Activated naive CD4-positive, alpha-beta T cell treated with anti-CD3 and anti-CD28 coated beads, Interleukin-2, amount 10 ng/mL, durations not matched to agents 7 days and 5 days (primary cell): ENCODE data around the gene TLX2.
A peak's percentile ranks its signal among the peaks of the same experiment; 100 is the strongest.

Experiments
- CTCF ChIA-PET: fragments of 350-600 bp; sonication (Branson Sonifier 250); formaldehyde crosslinking; loops from one replicate; lab custom pipeline; 2021; ENCODE audit warnings: antibody characterized with exemption; lab: Charles Lee
- DNase-seq: peaks from one replicate; pipeline ENCODE4 v3.0.0-alpha.2; 2020
- H3K27ac Mint-ChIP-seq: one replicate; pipeline ENCODE4 v1.8.0; 2021; ENCODE audit warnings: mild to moderate bottlenecking, moderate library complexity, mixed read lengths
- H3K27me3 Mint-ChIP-seq: one replicate; pipeline ENCODE4 v1.8.0; 2021; ENCODE audit warnings: mild to moderate bottlenecking, mixed read lengths
- H3K36me3 Mint-ChIP-seq: one replicate; pipeline ENCODE4 v1.8.0; 2021; ENCODE audit warnings: mixed read lengths
- H3K4me1 Mint-ChIP-seq: one replicate; pipeline ENCODE4 v1.8.0; 2021; ENCODE audit warnings: mixed read lengths
- H3K4me3 Mint-ChIP-seq: one replicate; pipeline ENCODE4 v1.8.0; 2021; ENCODE audit warnings: mild to moderate bottlenecking, moderate library complexity, mixed read lengths
- H3K9me3 Mint-ChIP-seq: one replicate; pipeline ENCODE4 v1.8.0; 2021; ENCODE audit warnings: mixed read lengths

Gene TLX2

DNA sequence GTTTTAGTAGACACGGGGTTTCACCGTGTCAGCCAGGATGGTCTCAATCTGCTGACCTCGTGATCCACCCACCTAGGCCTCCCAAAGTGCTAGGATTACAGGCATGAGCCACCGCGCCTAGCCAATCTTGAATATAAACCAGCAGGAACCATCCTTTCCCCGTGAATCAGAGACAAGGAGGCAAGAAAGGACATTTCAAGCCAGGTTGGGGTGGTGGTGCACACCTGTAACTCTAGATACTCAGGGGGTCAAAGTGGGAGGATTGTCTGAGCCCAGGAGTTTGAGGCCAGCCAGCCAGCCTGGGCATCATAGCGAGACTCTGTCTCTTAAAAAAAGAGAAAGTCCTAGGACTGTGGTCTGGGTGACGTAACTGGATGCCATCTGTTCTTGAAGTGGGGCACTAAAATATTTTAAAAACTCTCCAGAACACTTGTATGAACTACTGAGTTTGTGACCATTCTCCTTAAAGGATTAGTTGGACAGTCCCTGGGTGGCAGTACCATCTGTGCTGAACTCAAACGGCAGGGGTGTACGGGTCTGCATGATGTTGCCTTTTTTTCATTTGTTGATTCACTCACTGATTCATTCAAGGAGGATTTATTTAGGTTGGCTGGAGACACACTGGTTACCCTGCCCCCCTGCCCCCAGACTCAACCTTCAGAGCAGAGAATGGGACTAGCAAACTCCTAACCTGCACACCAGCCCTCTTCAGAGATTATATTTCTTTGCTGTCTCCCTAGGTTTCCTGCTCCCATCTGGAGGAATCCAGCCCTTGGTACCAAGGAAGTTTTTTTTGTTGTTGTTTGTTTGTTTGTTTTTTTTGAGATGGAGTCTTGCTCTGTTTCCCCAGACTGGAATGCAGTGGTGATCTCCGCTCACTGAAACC, 2.9 kb upstream of the TLX2 start:
- peaks cover 57% of the 10 kb centered on the region for H3K4me1 Mint-ChIP-seq
- no peak overlapping the region for H3K4me3 Mint-ChIP-seq
- no peak for DNase-seq
- peaks cover 92% of the 10 kb centered on the region for H3K27me3 Mint-ChIP-seq
- H3K9me3 Mint-ChIP-seq = no peaks in the 10 kb centered on the region
- H3K36me3 Mint-ChIP-seq = peaks cover 18% of the 10 kb centered on the region
- CTCF ChIA-PET = no interaction called here
- H3K27ac Mint-ChIP-seq = no peak overlapping the region

- Mint-ChIP-seq H3K4me3 (no peak overlapping the region), H3K9me3 (no peaks in the 10 kb centered on the region), H3K27me3 (peaks cover 97% of the 10 kb centered on the region), H3K4me1 (peaks cover 49% of the 10 kb centered on the region), H3K36me3 (peaks cover 14% of the 10 kb centered on the region), H3K27ac (no peak overlapping the region)
- DNase-seq = no peak
- CTCF ChIA-PET = interaction anchor here (0.8 to 1.6 kb wide), 4 partner anchors 9 to 74 kb away, joined by 3 to 7 read pairs (median 3); no protein-coding TSS in a partner anchor
These were observed 1.3 kb upstream of the TLX2 start for GRCh38 chr2:74512744-74513604.

DNA sequence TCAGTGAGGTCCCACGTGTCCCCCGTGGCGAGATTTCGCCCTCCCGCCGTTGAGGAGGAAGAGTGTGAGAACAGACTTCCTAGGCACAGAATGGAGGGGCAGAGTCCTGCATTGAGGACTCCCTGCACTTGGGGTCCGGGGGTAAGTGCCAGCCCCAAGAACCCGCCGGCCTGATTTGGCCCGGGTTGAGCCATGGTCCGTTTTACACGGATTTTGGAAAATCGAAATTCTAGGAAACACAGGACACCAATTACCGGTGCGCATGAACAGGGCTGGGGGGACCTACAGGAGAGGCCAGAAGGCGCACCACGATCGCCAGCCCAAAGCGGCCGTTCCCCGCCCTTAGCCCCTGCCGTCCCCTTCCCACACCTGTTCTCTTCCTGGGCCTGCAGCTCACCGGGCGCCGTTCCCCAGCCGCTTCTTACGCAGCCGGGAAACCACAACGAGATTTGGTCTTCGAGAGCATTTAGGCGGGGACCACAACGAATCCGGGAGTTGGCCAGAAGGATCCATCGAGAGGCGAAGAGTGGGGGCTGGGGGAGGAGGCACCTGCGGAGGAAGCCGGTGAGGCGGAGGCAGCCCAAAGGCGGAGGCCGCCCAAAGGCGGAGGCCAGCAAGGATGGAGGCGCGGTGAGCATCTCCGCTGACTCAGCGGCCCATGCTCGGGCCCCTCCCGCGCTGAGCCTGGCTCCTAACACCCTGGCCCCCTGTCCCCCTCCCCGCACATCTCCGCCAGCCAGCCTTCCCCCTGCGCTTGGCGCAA, 464 bp upstream of the TLX2 start:
- H3K4me1 Mint-ChIP-seq = peaks cover 41% of the 10 kb centered on the region
- peak overlapping the region; percentile 28 for H3K27ac Mint-ChIP-seq
- H3K27me3 Mint-ChIP-seq = peaks cover 97% of the 10 kb centered on the region
- CTCF ChIA-PET = interaction anchor here (1.0 to 1.6 kb wide), 4 partner anchors 10 to 74 kb away, joined by 3 to 7 read pairs (median 3); no protein-coding TSS in a partner anchor
- no peaks in the 10 kb centered on the region for H3K9me3 Mint-ChIP-seq
- peaks cover 9% of the 10 kb centered on the region for H3K36me3 Mint-ChIP-seq
- DNase-seq = peak; percentile 56
- peak overlapping the region; percentile 23 for H3K4me3 Mint-ChIP-seq

DNA sequence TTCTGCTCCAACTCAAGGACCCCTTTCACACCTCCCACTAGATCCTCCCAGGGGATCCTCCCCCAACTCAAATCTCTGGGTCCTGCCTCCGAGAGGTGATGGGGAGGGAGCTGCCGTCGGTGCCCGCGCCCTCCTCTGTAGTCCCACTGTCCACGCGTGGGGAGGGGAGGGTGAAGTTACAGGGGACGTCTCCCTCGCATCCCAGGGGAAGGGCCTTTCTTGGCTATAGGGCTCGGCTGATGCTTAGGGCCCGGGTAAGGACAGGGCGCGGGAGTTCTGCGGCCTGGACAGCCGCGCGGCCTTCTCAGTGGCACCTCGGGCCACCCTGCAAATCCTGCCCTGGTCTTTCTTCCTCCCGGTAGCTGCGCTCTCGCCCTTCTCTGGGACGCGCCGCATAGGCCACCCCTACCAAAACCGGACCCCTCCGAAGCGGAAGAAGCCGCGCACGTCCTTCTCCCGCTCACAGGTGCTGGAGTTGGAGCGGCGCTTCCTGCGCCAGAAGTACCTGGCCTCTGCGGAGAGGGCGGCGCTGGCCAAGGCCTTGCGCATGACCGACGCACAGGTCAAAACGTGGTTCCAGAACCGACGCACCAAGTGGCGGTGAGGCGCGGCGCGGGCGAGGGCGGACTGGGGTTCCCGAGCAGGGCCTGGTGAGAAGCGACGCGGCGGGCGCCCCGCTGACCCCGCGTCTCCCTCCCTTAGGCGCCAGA, 1.2 kb downstream of the TLX2 start:
- Mint-ChIP-seq H3K9me3 (no peaks in the 10 kb centered on the region), H3K4me3 (peak overlapping the region; percentile 73), H3K36me3 (peaks cover 9% of the 10 kb centered on the region), H3K27ac (no peak overlapping the region), H3K4me1 (peaks cover 36% of the 10 kb centered on the region), H3K27me3 (peaks cover 99% of the 10 kb centered on the region)
- peak; percentile 44 for DNase-seq
- CTCF ChIA-PET = no interaction called here

DNA sequence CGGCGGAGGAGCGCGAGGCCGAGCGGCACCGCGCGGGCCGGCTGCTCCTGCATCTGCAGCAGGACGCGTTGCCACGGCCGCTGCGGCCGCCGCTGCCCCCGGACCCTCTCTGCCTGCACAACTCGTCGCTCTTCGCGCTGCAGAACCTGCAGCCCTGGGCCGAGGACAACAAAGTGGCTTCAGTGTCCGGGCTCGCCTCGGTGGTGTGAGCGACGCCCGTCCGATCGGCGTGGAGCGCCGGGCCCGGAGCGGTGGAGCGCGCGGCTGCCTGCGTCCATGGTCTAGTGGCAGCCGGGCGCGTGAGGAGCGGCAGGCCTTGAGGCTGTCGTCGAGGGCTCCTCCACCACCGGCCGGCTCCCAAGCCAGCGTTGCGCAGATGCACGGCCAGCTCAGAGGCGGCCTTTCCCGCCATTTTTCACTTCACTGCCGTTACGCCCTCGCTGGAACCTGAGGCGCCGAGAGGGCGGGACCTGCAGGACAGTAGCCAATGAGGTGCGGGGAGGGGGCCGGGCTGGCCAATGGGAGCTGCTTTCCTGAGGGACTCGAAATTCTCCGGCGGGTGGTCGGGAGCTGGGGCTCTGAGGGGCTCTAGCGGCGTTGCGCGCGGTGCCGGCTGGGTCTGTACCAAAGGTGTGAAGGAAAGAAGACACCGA, 1.9 kb downstream of the TLX2 start:
- DNase-seq = peak; percentile 84
- peak overlapping the region; percentile 65 for H3K27ac Mint-ChIP-seq
- H3K4me3 Mint-ChIP-seq = peak overlapping the region; percentile 71
- peaks cover 9% of the 10 kb centered on the region for H3K36me3 Mint-ChIP-seq
- peaks cover 99% of the 10 kb centered on the region for H3K27me3 Mint-ChIP-seq
- CTCF ChIA-PET = no interaction called here
- H3K4me1 Mint-ChIP-seq = peaks cover 33% of the 10 kb centered on the region
- H3K9me3 Mint-ChIP-seq = no peaks in the 10 kb centered on the region

DNA sequence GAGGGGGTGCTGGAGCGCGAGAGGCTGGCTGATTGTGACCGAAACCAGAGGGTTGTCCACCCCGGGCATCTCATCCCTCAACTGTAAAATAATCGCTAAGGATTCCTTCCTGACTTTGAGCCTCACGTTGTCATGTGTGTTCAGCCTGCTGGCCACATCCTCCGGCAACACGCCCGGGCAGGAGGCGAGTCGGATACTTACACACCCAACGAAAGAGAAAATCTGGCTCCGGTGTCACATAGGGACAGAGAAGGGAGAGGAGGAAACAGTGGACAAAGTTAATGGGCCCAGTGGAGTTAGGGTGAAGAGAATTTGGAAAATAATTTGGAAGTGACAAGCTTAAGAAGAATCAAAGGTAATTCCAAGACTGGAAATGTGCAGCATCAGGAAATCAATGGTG, 2.4 kb downstream of the TLX2 start:
- CTCF ChIA-PET = no interaction called here
- H3K27me3 Mint-ChIP-seq = peaks cover 99% of the 10 kb centered on the region
- H3K4me3 Mint-ChIP-seq = peak overlapping the region; percentile 71
- no peaks in the 10 kb centered on the region for H3K9me3 Mint-ChIP-seq
- no peak overlapping the region for H3K27ac Mint-ChIP-seq
- H3K36me3 Mint-ChIP-seq = peaks cover 9% of the 10 kb centered on the region
- no peak for DNase-seq
- peaks cover 33% of the 10 kb centered on the region for H3K4me1 Mint-ChIP-seq

GRCh38 chr2:74522516-74522915, 8.3 kb downstream of the TLX2 start:
- H3K9me3 Mint-ChIP-seq = no peaks in the 10 kb centered on the region
- no peak overlapping the region for H3K27ac Mint-ChIP-seq
- peaks cover 63% of the 10 kb centered on the region for H3K27me3 Mint-ChIP-seq
- H3K36me3 Mint-ChIP-seq = peaks cover 22% of the 10 kb centered on the region
- H3K4me1 Mint-ChIP-seq = peaks cover 23% of the 10 kb centered on the region
- no peak for DNase-seq
- CTCF ChIA-PET = interaction anchor here (0.9 to 2.7 kb wide), 3 partner anchors 10 to 65 kb away, joined by 3 to 12 read pairs (median 3); no protein-coding TSS in a partner anchor
- no peak overlapping the region for H3K4me3 Mint-ChIP-seq

- CTCF ChIA-PET = interaction anchor here (1.0 to 2.7 kb wide), 2 partner anchors 9 to 61 kb away, joined by 3 to 12 read pairs; no protein-coding TSS in a partner anchor
- H3K27me3 Mint-ChIP-seq = peaks cover 48% of the 10 kb centered on the region
- peaks cover 34% of the 10 kb centered on the region for H3K36me3 Mint-ChIP-seq
- no peaks in the 10 kb centered on the region for H3K9me3 Mint-ChIP-seq
- no peak for DNase-seq
- H3K4me3 Mint-ChIP-seq = no peak overlapping the region
- H3K4me1 Mint-ChIP-seq = peaks cover 35% of the 10 kb centered on the region
- no peak overlapping the region for H3K27ac Mint-ChIP-seq
These were observed 9.8 kb downstream of the TLX2 start for GRCh38 chr2:74524005-74524404.

- Mint-ChIP-seq H3K27ac (no peak overlapping the region), H3K4me1 (peaks cover 37% of the 10 kb centered on the region), H3K36me3 (peaks cover 37% of the 10 kb centered on the region), H3K9me3 (no peaks in the 10 kb centered on the region), H3K27me3 (peaks cover 37% of the 10 kb centered on the region), H3K4me3 (no peak overlapping the region)
- no peak for DNase-seq
- CTCF ChIA-PET = no interaction called here
These were observed 10.9 kb downstream of the TLX2 start for GRCh38 chr2:74524955-74525716.

GRCh38 chr2:74525717-74526648, 11.7 kb downstream of the TLX2 start, which contains the start of gene DQX1:
DQX1 (minus strand) TSS chr2:74526231; CDS start chr2:74525729, 502 bp downstream.
- peak; percentile 46 for DNase-seq
- H3K27me3 Mint-ChIP-seq = peaks cover 29% of the 10 kb centered on the region
- H3K36me3 Mint-ChIP-seq = peaks cover 41% of the 10 kb centered on the region
- H3K4me3 Mint-ChIP-seq = no peak within 1 kb of the TSS
- no peaks in the 10 kb centered on the region for H3K9me3 Mint-ChIP-seq
- peak within 1 kb of the TSS; percentile 12 for H3K27ac Mint-ChIP-seq
- CTCF ChIA-PET = no interaction called here
- peaks cover 43% of the 10 kb centered on the region for H3K4me1 Mint-ChIP-seq

GRCh38 chr2:74526649-74527230, 12.5 kb downstream of the TLX2 start:
- peaks cover 50% of the 10 kb centered on the region for H3K4me1 Mint-ChIP-seq
- no peak overlapping the region for H3K27ac Mint-ChIP-seq
- H3K9me3 Mint-ChIP-seq = no peaks in the 10 kb centered on the region
- DNase-seq = no peak
- peaks cover 21% of the 10 kb centered on the region for H3K27me3 Mint-ChIP-seq
- CTCF ChIA-PET = interaction anchor here (1.0 kb wide), 1 partner anchor 70 kb away, joined by 3 read pairs; no protein-coding TSS in a partner anchor
- H3K36me3 Mint-ChIP-seq = peaks cover 42% of the 10 kb centered on the region
- no peak overlapping the region for H3K4me3 Mint-ChIP-seq
